Keratinocyte (primary cell): Measurements from ENCODE around the gene BMP7. TPM values are rescaled to one million over a fixed set of nuclear protein-coding genes. Genes with fewer than 3 reads are reported as not detected.

Source experiments
- DNase-seq: peaks from one replicate; pipeline ENCODE4 v3.0.0-alpha.2; 2011; ENCODE audit warnings: low read depth, missing footprints, low spot score
- FAIRE-seq: peaks from 2 replicates; lab custom pipeline; 2011; peaks lifted over from hg19 to GRCh38; lab: Jason Lieb, UNC
- H2AFZ ChIP-seq: 2 replicates; pipeline ENCODE4 v1.6.0; 2012; ENCODE audit warnings: low read length, control low read depth, inconsistent platforms; ENCODE audit not compliant: control insufficient read depth
- H3K27ac ChIP-seq: 2 replicates; pipeline ENCODE4 v1.5.1; 2011; ENCODE audit warnings: low read length; ENCODE audit not compliant: control insufficient read depth, insufficient read depth
- H3K27me3 ChIP-seq: 3 replicates; pipeline ENCODE4 v1.6.0; 2011; ENCODE audit warnings: low read length; ENCODE audit not compliant: control insufficient read depth, insufficient read depth; ENCODE audit errors: extremely low read depth
- H3K36me3 ChIP-seq, 2 experiments: 2 replicates in 1 of 2; 3 replicates in 1 of 2; pipeline ENCODE4 v1.5.1; 2011; ENCODE audit warnings: low read length in 2 of 2, mild to moderate bottlenecking in 1 of 2; ENCODE audit not compliant: control insufficient read depth in 2 of 2, insufficient read depth in 2 of 2; ENCODE audit errors: extremely low read depth in 1 of 2
- H3K4me1 ChIP-seq: 3 replicates; pipeline ENCODE4 v1.5.1; 2011; ENCODE audit warnings: low read length; ENCODE audit not compliant: control insufficient read depth, insufficient read depth; ENCODE audit errors: extremely low read depth
- H3K4me2 ChIP-seq: 3 replicates; pipeline ENCODE4 v1.6.0; 2011; ENCODE audit warnings: low read depth, low read length; ENCODE audit not compliant: control insufficient read depth, insufficient read depth; ENCODE audit errors: extremely low read depth
- H3K4me3 ChIP-seq, 3 experiments: fragments of 200-600 bp in 1 of 3; sonication (generic) in 1 of 3; 2 replicates in 2 of 3; 3 replicates in 1 of 3; pipeline ENCODE4 v1.5.1; 2011 to 2016; ENCODE audit warnings: low read length in 3 of 3, mild to moderate bottlenecking in 3 of 3, control low read depth in 2 of 3, inconsistent platforms in 1 of 3, low read depth in 1 of 3, mixed read lengths in 1 of 3, mixed run types in 1 of 3, moderate library complexity in 1 of 3; ENCODE audit not compliant: control insufficient read depth in 2 of 3, insufficient read depth in 2 of 3; ENCODE audit errors: extremely low read depth in 1 of 3
- H3K79me2 ChIP-seq: 2 replicates; pipeline ENCODE4 v1.6.0; 2012; ENCODE audit warnings: low read length; ENCODE audit not compliant: control insufficient read depth, insufficient read depth
- H3K9ac ChIP-seq: 3 replicates; pipeline ENCODE4 v1.6.0; 2011; ENCODE audit warnings: low read length; ENCODE audit not compliant: control insufficient read depth, insufficient read depth; ENCODE audit errors: extremely low read depth
- H3K9me1 ChIP-seq: 3 replicates; pipeline ENCODE4 v1.6.0; 2011; ENCODE audit warnings: low read length; ENCODE audit not compliant: control insufficient read depth, insufficient read depth; ENCODE audit errors: extremely low read depth
- H3K9me3 ChIP-seq: 2 replicates; pipeline ENCODE4 v1.5.1; 2012; ENCODE audit warnings: low read depth, low read length; ENCODE audit not compliant: control insufficient read depth
- H4K20me1 ChIP-seq: 3 replicates; pipeline ENCODE4 v1.6.0; 2011; ENCODE audit warnings: low read length; ENCODE audit not compliant: control insufficient read depth, insufficient read depth; ENCODE audit errors: extremely low read depth
- CTCF ChIP-seq, 3 experiments: IDR thresholded peaks in 1 of 3; conservative IDR thresholded peaks in 1 of 3; optimal IDR thresholded peaks in 1 of 3; 2 replicates in 2 of 3; 3 replicates in 1 of 3; pipeline versions ENCODE3 to v1.5.1; 2011; ENCODE audit warnings: low read length in 3 of 3, mild to moderate bottlenecking in 3 of 3, moderate library complexity in 2 of 3, control low read depth in 1 of 3, inconsistent platforms in 1 of 3; ENCODE audit not compliant: insufficient read depth in 2 of 3; ENCODE audit errors: extremely low read depth in 1 of 3
- EZH2 ChIP-seq: IDR thresholded peaks from one replicate; pipeline ENCODE4 v1.6.1; 2012; ENCODE audit warnings: inconsistent platforms, mild to moderate bottlenecking, low read length, moderate library complexity
- dilution Hi-C: fragments of 300-500 bp; cut with MboI; formaldehyde crosslinking; loops from one replicate; pipeline ENCODE4 v1.7.0; 2020; ENCODE audit warnings: low sequenced_read_pairs; ENCODE audit not compliant: extremely low pct_ligation_motif_present
- polyA plus RNA-seq, 5 experiments: library from polyadenylated mRNA; depleted of rRNA in 3 of 5; stranded (reverse) in 3 of 5; stranded (forward) in 1 of 5; unstranded in 1 of 5; fragments of >200 nt; gene quantifications; 1 replicate in 1 of 5; 2 replicates in 3 of 5; 3 replicates in 1 of 5; pipeline versions ENCODE4 v1.2.1 to v1.2.3, GENCODE V29; 2011 to 2012; ENCODE audit warnings: missing spikeins in 2 of 5, low read depth in 1 of 5, low replicate concordance in 1 of 5

The BMP7 gene
- polyA plus RNA-seq, 1 donor (not counting 4 experiments of a cell fraction or from before 2014, with no cell fraction given), result 0.29 TPM

DNA sequence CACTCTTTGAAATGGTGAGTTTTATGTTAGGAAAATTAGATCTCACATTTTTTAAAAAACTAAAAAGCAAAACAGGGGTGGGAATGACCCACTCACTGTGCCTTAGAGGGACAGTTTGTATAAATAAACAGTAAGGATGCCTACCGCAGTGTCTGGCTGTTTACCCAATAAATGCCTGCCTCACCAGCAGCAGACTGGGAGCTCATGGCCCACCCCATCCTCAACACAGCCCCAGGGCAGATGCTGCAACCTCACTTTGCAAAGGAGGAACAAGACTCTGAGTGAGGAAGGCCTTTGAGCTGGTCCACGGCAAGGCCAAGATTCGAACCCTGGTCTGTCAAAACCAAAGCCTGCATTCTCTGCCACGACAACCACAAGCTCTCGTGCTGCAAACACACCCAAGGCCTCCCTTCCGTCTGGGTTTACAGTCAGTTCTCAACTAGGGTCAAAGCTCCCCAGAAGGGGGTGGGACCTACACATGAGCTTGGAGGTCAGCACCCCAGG is 77.8 kb downstream of the BMP7 start:
- DNase-seq (no peak), FAIRE-seq (no peak)
- Histone ChIP-seq H3K9ac (no peak overlapping the region), H3K4me1 (no peaks in the 10 kb centered on the region), H3K27ac (no peak overlapping the region), H4K20me1 (no peaks in the 10 kb centered on the region), H3K9me3 (no peaks in the 10 kb centered on the region), H3K4me3 (no peak overlapping the region), H3K79me2 (no peaks in the 10 kb centered on the region), H3K9me1 (no peaks in the 10 kb centered on the region), H3K4me2 (no peak overlapping the region), H3K36me3 (no peaks in the 10 kb centered on the region), H3K27me3 (peaks cover 6% of the 10 kb centered on the region), H2AFZ (no peak overlapping the region)
- TF ChIP-seq EZH2, result no peak
- no peak for TF ChIP-seq CTCF (optimal IDR thresholded peaks at IDR 0.05 in 1 of 3, IDR thresholded peaks at IDR 0.05 in 1 of 3, conservative IDR thresholded peaks at IDR 0.05 in 1 of 3; ENCODE audit: extremely low read depth in 1 of 3, insufficient read depth in 2 of 3, low read length in 3 of 3)
- dilution Hi-C loops, result no loop called here

DNA sequence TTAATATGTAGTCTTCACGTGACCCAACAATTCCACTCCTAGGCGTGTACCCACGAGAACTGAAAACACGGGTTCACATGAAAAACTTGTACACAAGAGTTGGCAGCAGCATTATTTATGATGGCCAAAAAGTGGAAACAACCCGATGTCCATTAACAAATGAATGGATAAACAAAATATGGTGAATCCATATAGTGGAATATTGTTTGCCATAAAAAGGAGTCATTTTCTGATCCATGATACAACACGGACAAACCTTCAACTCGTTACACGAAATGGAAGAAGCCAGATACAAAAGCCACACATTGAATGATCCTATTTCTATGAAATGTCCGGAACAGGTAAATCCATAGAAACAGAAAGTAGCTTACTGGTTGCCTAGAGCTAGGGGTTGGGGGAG is 78.4 kb downstream of the BMP7 start:
- peaks cover 6% of the 10 kb centered on the region for H3K27me3 ChIP-seq
- no peak overlapping the region for H3K4me3 ChIP-seq
- no peak overlapping the region for H2AFZ ChIP-seq
- DNase-seq (no peak), FAIRE-seq (no peak)
- no peaks in the 10 kb centered on the region for H3K4me1 ChIP-seq
- dilution Hi-C loops, result no loop called here
- no peaks in the 10 kb centered on the region for H3K79me2 ChIP-seq
- H3K27ac ChIP-seq, result no peak overlapping the region
- H3K4me2 ChIP-seq, result no peak overlapping the region
- TF ChIP-seq EZH2 (no peak), CTCF (optimal IDR thresholded peaks at IDR 0.05 in 1 of 3, IDR thresholded peaks at IDR 0.05 in 1 of 3, conservative IDR thresholded peaks at IDR 0.05 in 1 of 3; ENCODE audit: extremely low read depth in 1 of 3, insufficient read depth in 2 of 3, low read length in 3 of 3) (no peak)
- no peaks in the 10 kb centered on the region for H3K9me3 ChIP-seq
- no peaks in the 10 kb centered on the region for H3K9me1 ChIP-seq
- no peaks in the 10 kb centered on the region for H3K36me3 ChIP-seq
- no peaks in the 10 kb centered on the region for H4K20me1 ChIP-seq
- no peak overlapping the region for H3K9ac ChIP-seq
